Glomerular endothelial cell (primary cell): ENCODE results near the gene KHK. TPM values are rescaled to one million over a fixed set of nuclear protein-coding genes. Genes with fewer than 3 reads are reported as not detected.
"Not testable (repeated sequence)": the region's sequence is repeated elsewhere in the genome, so short reads cannot be mapped to it uniquely, and the experiment has no call there.

Source experiments
- DNase-seq: peaks from one replicate; pipeline ENCODE4 v3.0.0-alpha.2; 2011; ENCODE audit warnings: low read depth, low spot score; ENCODE audit errors: extremely low read depth
- total RNA-seq: library from RNA; depleted of rRNA; stranded (reverse); fragments of >200 nt; gene quantifications from 2 replicates; pipeline ENCODE4 v1.2.3, GENCODE V29; 2015

Gene KHK
- total RNA-seq, 1 donor from 2014 or later: 0.58 TPM

GRCh38 chr2:27059141-27059820, 27.3 kb upstream of the KHK start:
- DNase-seq: no peak

- no peak for DNase-seq
Measured at GRCh38 chr2:27060323-27060722, 26.2 kb upstream of the KHK start.

- no peak for DNase-seq
Measured at GRCh38 chr2:27065128-27065527, 21.4 kb upstream of the KHK start.

GRCh38 chr2:27067385-27067784, 19.2 kb upstream of the KHK start:
- DNase-seq: no peak

- no peak for DNase-seq
Measured at GRCh38 chr2:27069436-27069835, 17.1 kb upstream of the KHK start.

- no peak for DNase-seq
Measured at GRCh38 chr2:27069961-27070618, 16.5 kb upstream of the KHK start.

GRCh38 chr2:27070653-27071276, 15.8 kb upstream of the KHK start:
- no peak for DNase-seq

- DNase-seq: no peak
Measured at GRCh38 chr2:27071277-27071989, 15.1 kb upstream of the KHK start, which contains the start of gene OST4. TSS of gene OST4 (minus strand) at chr2:27071654.

- no peak for DNase-seq
Measured at GRCh38 chr2:27071990-27072830, 14.4 kb upstream of the KHK start.

GRCh38 chr2:27072920-27073319, 13.7 kb upstream of the KHK start:
- no peak for DNase-seq

- DNase-seq: no peak
Measured at GRCh38 chr2:27073782-27074181, 12.8 kb upstream of the KHK start.

- DNase-seq: no peak
Measured at GRCh38 chr2:27074738-27075565, 11.6 kb upstream of the KHK start.

- not testable (repeated sequence) for DNase-seq
Measured at GRCh38 chr2:27075566-27075871, 11.1 kb upstream of the KHK start.

- no peak for DNase-seq
Measured at GRCh38 chr2:27076323-27076722, 10.2 kb upstream of the KHK start.

GRCh38 chr2:27077231-27077630, 9.3 kb upstream of the KHK start:
- DNase-seq: no peak

- no peak for DNase-seq
Measured at GRCh38 chr2:27078267-27079194, 8.0 kb upstream of the KHK start, which contains the start of gene EMILIN1. TSS of gene EMILIN1 (plus strand) at chr2:27078615. CDS start at chr2:27079066, 451 bp downstream.

GRCh38 chr2:27079233-27080139, 7.1 kb upstream of the KHK start:
- DNase-seq: no peak

- no peak for DNase-seq
Measured at GRCh38 chr2:27080140-27080469, 6.5 kb upstream of the KHK start.
